ENCODE results near the gene KAZN. TPM values are rescaled to one million over a fixed set of nuclear protein-coding genes. Genes with fewer than 3 reads are reported as not detected.

Gene KAZN
- total and polyA plus RNA-seq, 2 of the 8 experiments (the other 6 are each of a cell fraction or from before 2014, with no cell fraction given), result 3.7 to 11.8 TPM

DNA sequence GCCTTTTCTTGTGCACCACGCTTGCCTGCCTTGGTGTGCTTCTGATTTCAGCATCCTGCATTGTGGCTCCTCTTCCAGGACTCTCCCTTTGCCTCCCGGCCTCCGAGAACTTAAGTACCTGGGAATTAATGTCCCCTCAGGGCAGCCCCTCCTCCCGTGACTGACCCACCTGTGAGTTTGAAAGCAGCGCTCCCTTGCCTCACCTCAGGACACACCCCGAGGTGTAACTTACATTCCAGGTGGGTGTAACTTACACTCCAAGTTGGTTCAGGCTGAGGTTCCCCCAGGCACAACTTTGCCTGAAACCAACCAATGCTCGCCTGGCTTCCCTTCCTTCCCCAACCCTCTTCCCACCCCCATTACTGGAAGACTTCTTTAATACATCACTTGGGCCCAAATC is 161.4 kb downstream of the KAZN start:
- no peaks in the 10 kb centered on the region for H3K36me3 ChIP-seq (ENCODE audit: control insufficient read depth in 2 of 4, insufficient read depth in 4 of 4, low read length in 3 of 4)
- peaks cover 1 to 17% (median 6%) of the 10 kb centered on the region in 4 experiments; a peak in 5 of 7 replicates for H3K4me1 ChIP-seq (replicated peaks in 1 of 4; ENCODE audit: control insufficient read depth in 3 of 4, insufficient read depth in 4 of 4, low read length in 3 of 4)
- no peak overlapping the region for H3K9ac ChIP-seq (replicated peaks in 1 of 4; ENCODE audit: extremely low read depth in 1 of 4, low read depth in 3 of 4, low read length in 3 of 4)
- H3K18ac ChIP-seq (ENCODE audit: extremely low read depth, low read length), result no peak overlapping the region
- H2AK5ac ChIP-seq (ENCODE audit: low read depth, low read length), result no peak overlapping the region
- TF ChIP-seq JUN (IDR thresholded peaks at IDR 0.05; ENCODE audit: low read depth, low read length) (no peak), SP4 (IDR thresholded peaks at IDR 0.05; ENCODE audit: low read length) (no peak), POU5F1 (IDR thresholded peaks at IDR 0.05; ENCODE audit: low read depth, low read length) (no peak)
- no peak overlapping the region for H3K4ac ChIP-seq (replicated peaks; ENCODE audit: insufficient read length, low read depth, low read length)
- no peak overlapping the region for H2AFZ ChIP-seq (ENCODE audit: low read length)
- no peaks in the 10 kb centered on the region; a peak in 1 of 7 replicates for H3K27me3 ChIP-seq (replicated peaks in 1 of 4; ENCODE audit: control insufficient read depth in 3 of 4, extremely low read depth in 1 of 4, insufficient read depth in 3 of 4, low read length in 3 of 4)
- WGBS, 2 experiments (ENCODE audit: extremely low coverage in 1 of 2, insufficient coverage in 1 of 2, insufficient read length in 1 of 2, insufficient replicate concordance in 2 of 2, low coverage in 1 of 2, low lambda C conversion rate in 2 of 2, missing lambda C conversion rate in 1 of 2), result 87% methylated on average over 7 of the region's 7 CpGs; no CpG with 5 or more reads in 1 of the 2 experiments
- no peak overlapping the region for H3K23ac ChIP-seq (ENCODE audit: insufficient read length)
- H3K4me2 ChIP-seq (ENCODE audit: insufficient read depth in 1 of 2, low read depth in 2 of 2, low read length in 2 of 2), result no peak overlapping the region
- H2BK120ac ChIP-seq (replicated peaks; ENCODE audit: low read depth, low read length), result no peak overlapping the region
- H4K91ac ChIP-seq (replicated peaks; ENCODE audit: insufficient read length, low read length), result no peak overlapping the region
- H3K4me3 ChIP-seq (ENCODE audit: extremely low read depth in 1 of 4, insufficient read depth in 2 of 4, low read depth in 3 of 4, low read length in 4 of 4), result no peak overlapping the region
- POLR2A ChIA-PET (ENCODE audit: partially characterized antibody), result no interaction called here
- H2BK20ac ChIP-seq (ENCODE audit: low read length), result no peak overlapping the region
- no peak overlapping the region for H3K56ac ChIP-seq (replicated peaks; ENCODE audit: insufficient read length, low read depth, low read length)
- H3K79me1 ChIP-seq (ENCODE audit: low read depth, low read length), result no peaks in the 10 kb centered on the region
- no peaks in the 10 kb centered on the region for H3K23me2 ChIP-seq (ENCODE audit: low read depth, low read length)
- no peak overlapping the region for H3K27ac ChIP-seq (ENCODE audit: low read depth, low read length)
- no peaks in the 10 kb centered on the region for H3K79me2 ChIP-seq (ENCODE audit: control insufficient read depth in 1 of 2, insufficient read depth in 2 of 2, low read length in 2 of 2)
- CTCF ChIA-PET (ENCODE audit: partially characterized antibody), result interaction anchor here (0.7 kb wide), 1 partner anchor 28 kb away, joined by 3 read pairs; no protein-coding TSS in a partner anchor
- no peak overlapping the region for H4K8ac ChIP-seq (ENCODE audit: extremely low read depth, insufficient read depth, low read length)
- no peaks in the 10 kb centered on the region for H3K9me3 ChIP-seq (ENCODE audit: insufficient read depth in 2 of 2, low read depth in 1 of 2, low read length in 1 of 2)
- H2BK15ac ChIP-seq (ENCODE audit: low read length), result no peak overlapping the region; the same call in 1 of the 2 replicates
- H4K5ac ChIP-seq (ENCODE audit: insufficient read length, low read depth, low read length), result no peak overlapping the region
- H2BK5ac ChIP-seq (ENCODE audit: low read depth, low read length), result no peak overlapping the region
- H2BK12ac ChIP-seq (ENCODE audit: low read depth, low read length), result no peak overlapping the region
- H3K14ac ChIP-seq (ENCODE audit: insufficient read length), result no peak overlapping the region
- no peak for DNase-seq (ENCODE audit: low read depth in 1 of 2, low spot score in 2 of 2)
- FAIRE-seq, result no peak
- no peaks in the 10 kb centered on the region for H4K20me1 ChIP-seq (replicated peaks in 1 of 2; ENCODE audit: control insufficient read depth in 1 of 2, insufficient read depth in 2 of 2, low read length in 2 of 2)
